ENCODE measurements around the gene SMYD3. TPM values are rescaled to one million over a fixed set of nuclear protein-coding genes. Genes with fewer than 3 reads are reported as not detected.

The SMYD3 gene
- total and polyA plus RNA-seq, 2 of the 13 experiments (the other 11 are each of a cell fraction or from before 2014, with no cell fraction given) = 27.7 to 35.8 TPM

GRCh38 chr1:246199086-246199645, 307.9 kb downstream of the SMYD3 start:
- Histone ChIP-seq H3K36me3 (replicated peaks in 1 of 2; ENCODE audit: control insufficient read depth in 1 of 2, insufficient read depth in 2 of 2, low read length in 2 of 2) (no peaks in the 10 kb centered on the region), H3K4me2 (ENCODE audit: low read depth, low read length) (no peak overlapping the region), H3K4me1 (ENCODE audit: insufficient read depth, low read length) (no peaks in the 10 kb centered on the region), H3K9ac (ENCODE audit: insufficient read depth, low read depth, low read length) (no peak overlapping the region), H3K79me2 (ENCODE audit: insufficient read depth, low read length) (no peaks in the 10 kb centered on the region), H3K4me3 (replicated peaks in 1 of 3; ENCODE audit: insufficient read depth in 1 of 3, low read depth in 2 of 3, low read length in 3 of 3) (no peak overlapping the region), H3K9me3 (ENCODE audit: low read length) (no peaks in the 10 kb centered on the region), H2AFZ (ENCODE audit: low read length) (no peak overlapping the region), H3K27ac (ENCODE audit: extremely low read length, insufficient read depth, low read length) (no peak overlapping the region), H3K27me3 (ENCODE audit: control insufficient read depth in 1 of 2, insufficient read depth in 2 of 2, low read length in 2 of 2) (no peaks in the 10 kb centered on the region), H4K20me1 (ENCODE audit: insufficient read depth, low read length) (no peaks in the 10 kb centered on the region)
- POLR2A ChIA-PET = no interaction called here
- no peak for ATAC-seq
- CTCF ChIA-PET (ENCODE audit: low intra/inter-chr PET ratio, low total read pairs) = no interaction called here
- 98% methylated on average over 4 of the region's 4 CpGs for WGBS (ENCODE audit: low lambda C conversion rate)
- BruUV-seq (replicated peaks) = no TSS peak
- no peak for DNase-seq (ENCODE audit: low spot score)
- intact Hi-C loops (cut with micrococcal nuclease; ENCODE audit: unreplicated experiment) = no loop called here
- in situ Hi-C loops (cut with HindIII; ENCODE audit: extremely low pct_ligation_motif_present, low pct_unique_long_range_greater_than_20kb) = no loop called here
- no peak for FAIRE-seq
- TF ChIP-seq ZNF761 (CRISPR knock-in tag; conservative IDR thresholded peaks at IDR 0.05) (no peak), EHMT2 (IDR thresholded peaks at IDR 0.05; ENCODE audit: borderline replicate concordance, low read depth, low read length) (no peak), ZNF512 (CRISPR knock-in tag; IDR thresholded peaks at IDR 0.05) (no peak), ELF1 (CRISPR knock-in tag; IDR thresholded peaks at IDR 0.05) (no peak)
- TF ChIP-seq, protein P1, sequence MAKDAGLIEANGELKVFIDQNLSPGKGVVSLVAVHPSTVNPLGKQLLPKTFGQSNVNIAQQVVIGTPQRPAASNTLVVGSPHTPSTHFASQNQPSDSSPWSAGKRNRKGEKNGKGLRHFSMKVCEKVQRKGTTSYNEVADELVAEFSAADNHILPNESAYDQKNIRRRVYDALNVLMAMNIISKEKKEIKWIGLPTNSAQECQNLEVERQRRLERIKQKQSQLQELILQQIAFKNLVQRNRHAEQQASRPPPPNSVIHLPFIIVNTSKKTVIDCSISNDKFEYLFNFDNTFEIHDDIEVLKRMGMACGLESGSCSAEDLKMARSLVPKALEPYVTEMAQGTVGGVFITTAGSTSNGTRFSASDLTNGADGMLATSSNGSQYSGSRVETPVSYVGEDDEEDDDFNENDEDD (CRISPR knock-in tag; IDR thresholded peaks at IDR 0.05; ENCODE audit: borderline replicate concordance) = no peak
